Measurements from ENCODE around the gene PLEKHG7. TPM values are rescaled to one million over a fixed set of nuclear protein-coding genes. Genes with fewer than 3 reads are reported as not detected.

The PLEKHG7 gene
- total RNA-seq, 1 donor from 2014 or later, result not detected

DNA sequence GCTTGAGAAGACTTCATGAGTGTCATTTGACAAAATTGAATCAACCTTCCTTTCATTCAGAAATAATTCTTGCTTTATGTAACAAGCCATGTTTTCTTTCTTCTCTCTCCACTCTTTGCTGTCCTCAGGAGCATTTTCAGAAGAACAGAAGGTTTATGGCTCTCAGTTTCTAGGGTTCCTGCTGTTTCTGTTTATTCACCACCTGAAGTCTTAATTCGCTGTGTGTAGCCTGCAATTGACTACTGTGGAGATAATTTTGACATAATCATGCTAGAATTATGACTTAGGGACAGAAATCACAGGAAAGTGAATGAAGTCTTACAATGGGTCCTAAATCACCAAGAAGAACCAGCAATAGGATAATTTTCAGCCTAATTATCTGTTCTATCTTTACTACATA lies 7.2 kb upstream of the PLEKHG7 start:
- Mint-ChIP-seq H3K27me3 (ENCODE audit: low read depth) (no peaks in the 10 kb centered on the region), H3K4me1 (peaks cover under 1% of the 10 kb centered on the region), H3K27ac (ENCODE audit: unreplicated experiment) (no peak overlapping the region), H3K9me3 (peaks cover 4% of the 10 kb centered on the region), H3K36me3 (ENCODE audit: low read depth) (no peaks in the 10 kb centered on the region), H3K4me3 (no peak overlapping the region)
- no peak for DNase-seq (ENCODE audit: low read depth, low spot score)
- TF ChIP-seq, protein P1, sequence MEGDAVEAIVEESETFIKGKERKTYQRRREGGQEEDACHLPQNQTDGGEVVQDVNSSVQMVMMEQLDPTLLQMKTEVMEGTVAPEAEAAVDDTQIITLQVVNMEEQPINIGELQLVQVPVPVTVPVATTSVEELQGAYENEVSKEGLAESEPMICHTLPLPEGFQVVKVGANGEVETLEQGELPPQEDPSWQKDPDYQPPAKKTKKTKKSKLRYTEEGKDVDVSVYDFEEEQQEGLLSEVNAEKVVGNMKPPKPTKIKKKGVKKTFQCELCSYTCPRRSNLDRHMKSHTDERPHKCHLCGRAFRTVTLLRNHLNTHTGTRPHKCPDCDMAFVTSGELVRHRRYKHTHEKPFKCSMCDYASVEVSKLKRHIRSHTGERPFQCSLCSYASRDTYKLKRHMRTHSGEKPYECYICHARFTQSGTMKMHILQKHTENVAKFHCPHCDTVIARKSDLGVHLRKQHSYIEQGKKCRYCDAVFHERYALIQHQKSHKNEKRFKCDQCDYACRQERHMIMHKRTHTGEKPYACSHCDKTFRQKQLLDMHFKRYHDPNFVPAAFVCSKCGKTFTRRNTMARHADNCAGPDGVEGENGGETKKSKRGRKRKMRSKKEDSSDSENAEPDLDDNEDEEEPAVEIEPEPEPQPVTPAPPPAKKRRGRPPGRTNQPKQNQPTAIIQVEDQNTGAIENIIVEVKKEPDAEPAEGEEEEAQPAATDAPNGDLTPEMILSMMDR (conservative IDR thresholded peaks at IDR 0.05), result no peak

DNA sequence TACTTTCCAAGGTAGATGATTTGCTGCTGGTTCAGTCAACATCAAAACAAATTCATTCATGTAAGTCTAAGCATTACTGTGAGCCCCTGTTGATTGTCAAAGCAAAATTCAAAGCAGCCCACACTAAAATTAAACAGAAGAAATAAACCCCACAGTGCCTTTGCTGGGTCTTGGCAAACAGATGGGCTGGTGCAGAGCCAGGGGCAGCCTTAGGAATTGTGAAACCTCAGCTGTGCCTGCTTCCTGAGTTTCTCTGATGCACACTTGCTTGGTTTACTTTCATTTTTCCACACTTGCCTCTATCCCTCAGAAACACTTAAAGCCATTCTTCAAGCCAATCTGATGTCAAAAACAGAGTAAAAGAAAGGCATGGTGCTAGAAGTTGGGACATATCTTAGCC lies 6.6 kb upstream of the PLEKHG7 start:
- Mint-ChIP-seq H3K9me3 (peaks cover 4% of the 10 kb centered on the region), H3K4me3 (no peak overlapping the region), H3K27me3 (ENCODE audit: low read depth) (no peaks in the 10 kb centered on the region), H3K36me3 (ENCODE audit: low read depth) (no peaks in the 10 kb centered on the region), H3K27ac (ENCODE audit: unreplicated experiment) (no peak overlapping the region), H3K4me1 (no peaks in the 10 kb centered on the region)
- no peak for DNase-seq (ENCODE audit: low read depth, low spot score)
- TF ChIP-seq, protein P1 (conservative IDR thresholded peaks at IDR 0.05), result no peak

DNA sequence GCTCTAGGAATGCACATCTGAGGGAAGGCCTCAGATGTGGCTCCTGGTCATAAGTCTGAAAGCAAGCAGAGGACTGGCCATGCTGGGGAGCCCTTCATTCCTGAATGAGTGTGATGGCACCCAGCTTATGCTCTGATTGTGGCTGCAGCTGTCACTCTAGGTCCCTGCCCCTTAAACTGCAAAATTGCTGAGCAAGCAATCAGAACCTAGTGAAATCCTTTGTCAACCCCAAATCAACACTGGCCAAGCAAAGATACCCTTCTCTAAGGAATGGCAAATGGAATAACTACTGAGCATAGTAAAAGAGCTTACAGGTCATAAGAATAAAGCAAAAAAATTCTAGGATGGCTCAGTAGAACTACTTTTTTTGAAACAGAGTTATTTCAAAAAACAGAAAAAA lies 4.3 kb upstream of the PLEKHG7 start:
- H3K4me1 Mint-ChIP-seq, result no peaks in the 10 kb centered on the region
- no peaks in the 10 kb centered on the region for H3K36me3 Mint-ChIP-seq (ENCODE audit: low read depth)
- no peak overlapping the region for H3K27ac Mint-ChIP-seq (ENCODE audit: unreplicated experiment)
- TF ChIP-seq, protein P1 (conservative IDR thresholded peaks at IDR 0.05), result no peak
- DNase-seq (ENCODE audit: low read depth, low spot score), result no peak
- H3K4me3 Mint-ChIP-seq, result no peak overlapping the region
- H3K27me3 Mint-ChIP-seq (ENCODE audit: low read depth), result no peaks in the 10 kb centered on the region
- H3K9me3 Mint-ChIP-seq, result peaks cover 4% of the 10 kb centered on the region

DNA sequence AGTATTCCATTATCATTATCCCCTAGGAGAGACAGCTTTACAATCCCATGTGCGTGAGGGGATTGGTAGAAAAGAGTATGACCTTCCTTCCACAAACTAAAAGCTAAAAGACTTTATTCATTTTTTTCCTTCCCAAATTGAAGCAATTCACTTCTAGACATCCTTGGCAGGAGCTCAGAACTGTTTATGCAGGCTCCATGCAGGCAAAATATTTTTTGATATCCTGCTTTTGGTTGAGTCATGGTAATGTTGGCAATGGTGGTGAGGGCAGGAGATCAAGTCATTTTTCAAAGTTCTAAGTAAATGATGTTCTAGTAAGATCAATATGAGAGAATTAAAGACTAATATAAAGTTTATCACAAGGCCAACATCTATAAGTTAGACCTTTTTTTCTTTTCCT lies 1.3 kb upstream of the PLEKHG7 start:
- Mint-ChIP-seq H3K9me3 (peaks cover 2% of the 10 kb centered on the region), H3K27me3 (ENCODE audit: low read depth) (no peaks in the 10 kb centered on the region), H3K4me3 (no peak overlapping the region), H3K4me1 (no peaks in the 10 kb centered on the region), H3K36me3 (ENCODE audit: low read depth) (no peaks in the 10 kb centered on the region), H3K27ac (ENCODE audit: unreplicated experiment) (no peak overlapping the region)
- TF ChIP-seq, protein P1 (conservative IDR thresholded peaks at IDR 0.05), result no peak
- no peak for DNase-seq (ENCODE audit: low read depth, low spot score)

DNA sequence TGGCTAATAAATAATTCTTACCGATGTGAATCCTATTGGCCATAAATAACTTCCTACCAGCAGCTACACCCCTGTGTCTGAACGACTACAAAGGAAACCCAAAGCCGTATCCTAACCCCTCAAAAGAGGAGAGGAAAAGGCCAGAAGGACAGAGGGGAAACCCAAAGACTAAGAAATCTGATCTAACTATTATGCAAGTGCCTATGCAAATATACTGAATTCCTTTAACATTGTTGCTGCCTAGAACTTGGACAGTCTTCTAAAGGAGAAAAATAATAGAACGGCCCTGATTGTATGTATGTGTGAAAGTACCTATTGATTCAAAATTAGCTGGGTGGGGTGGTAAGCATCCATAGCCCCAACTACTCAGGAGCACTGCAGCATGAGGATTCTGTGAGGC lies 997 bp downstream of the PLEKHG7 start:
- Mint-ChIP-seq H3K4me1 (no peaks in the 10 kb centered on the region), H3K4me3 (no peak overlapping the region), H3K27ac (ENCODE audit: unreplicated experiment) (no peak overlapping the region), H3K27me3 (ENCODE audit: low read depth) (no peaks in the 10 kb centered on the region), H3K9me3 (no peaks in the 10 kb centered on the region), H3K36me3 (ENCODE audit: low read depth) (no peaks in the 10 kb centered on the region)
- TF ChIP-seq, protein P1 (conservative IDR thresholded peaks at IDR 0.05), result no peak
- DNase-seq (ENCODE audit: low read depth, low spot score), result no peak

DNA sequence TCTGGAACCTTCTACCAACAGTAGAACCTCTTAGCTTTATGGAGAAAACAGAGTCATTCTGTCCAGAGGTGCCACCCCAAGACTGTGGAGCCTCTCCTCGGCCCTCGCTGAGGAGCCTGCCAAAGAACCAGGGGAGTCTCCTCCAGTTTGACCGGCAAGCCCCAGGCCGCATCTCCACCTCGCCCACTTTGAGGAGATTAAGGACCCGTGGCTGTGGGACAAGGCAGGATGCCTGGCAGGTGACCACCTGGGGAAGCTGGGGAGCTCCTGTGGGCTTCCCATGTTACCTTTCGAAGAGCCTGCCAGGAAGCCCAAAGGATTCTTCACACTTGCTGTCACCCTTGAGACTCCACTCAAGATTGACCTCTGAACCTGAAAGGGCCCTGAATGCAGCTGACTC lies 3.8 kb downstream of the PLEKHG7 start:
- Mint-ChIP-seq H3K4me1 (no peaks in the 10 kb centered on the region), H3K4me3 (no peak overlapping the region), H3K9me3 (no peaks in the 10 kb centered on the region), H3K27me3 (ENCODE audit: low read depth) (no peaks in the 10 kb centered on the region), H3K36me3 (ENCODE audit: low read depth) (no peaks in the 10 kb centered on the region), H3K27ac (ENCODE audit: unreplicated experiment) (no peak overlapping the region)
- TF ChIP-seq, protein P1 (conservative IDR thresholded peaks at IDR 0.05), result no peak
- no peak for DNase-seq (ENCODE audit: low read depth, low spot score)
